ENCODE measurements around the gene DTNA. TPM values are rescaled to one million over a fixed set of nuclear protein-coding genes. Genes with fewer than 3 reads are reported as not detected.

Gene DTNA
- total RNA-seq, 2 donors from 2014 or later = not detected

DNA sequence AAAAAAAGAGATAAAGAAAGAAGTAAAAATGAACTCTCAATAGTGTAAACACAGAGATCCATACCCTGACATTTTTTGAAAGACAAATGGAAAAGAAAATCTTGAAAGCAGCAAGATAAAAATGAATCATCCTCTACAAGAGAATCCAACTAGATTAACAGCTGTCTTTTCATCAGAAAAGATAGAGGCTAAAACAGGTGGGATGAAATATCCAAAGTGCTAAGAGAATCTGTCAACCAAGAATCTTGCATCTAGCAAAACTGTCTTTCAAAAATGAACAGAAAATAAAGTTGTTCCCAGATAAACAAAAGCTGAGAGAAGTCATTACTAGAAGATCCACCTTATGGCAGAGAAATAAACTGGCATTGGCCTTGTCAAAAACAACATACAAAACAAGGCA is 213.8 kb downstream of the DTNA start:
- peaks cover 25 to 47% of the 10 kb centered on the region in 2 donors for H3K27me3 Mint-ChIP-seq
- H3K4me1 Mint-ChIP-seq (ENCODE audit: low read depth in 2 of 2) = no peaks in the 10 kb centered on the region
- ATAC-seq (no peak), DNase-seq (ENCODE audit: low spot score) (no peak)
- no peak overlapping the region for H3K27ac Mint-ChIP-seq
- H3K36me3 Mint-ChIP-seq = peaks cover 4% of the 10 kb centered on the region
- H3K9me3 Mint-ChIP-seq = no peaks in the 10 kb centered on the region
- H3K4me3 Mint-ChIP-seq = no peak overlapping the region

DNA sequence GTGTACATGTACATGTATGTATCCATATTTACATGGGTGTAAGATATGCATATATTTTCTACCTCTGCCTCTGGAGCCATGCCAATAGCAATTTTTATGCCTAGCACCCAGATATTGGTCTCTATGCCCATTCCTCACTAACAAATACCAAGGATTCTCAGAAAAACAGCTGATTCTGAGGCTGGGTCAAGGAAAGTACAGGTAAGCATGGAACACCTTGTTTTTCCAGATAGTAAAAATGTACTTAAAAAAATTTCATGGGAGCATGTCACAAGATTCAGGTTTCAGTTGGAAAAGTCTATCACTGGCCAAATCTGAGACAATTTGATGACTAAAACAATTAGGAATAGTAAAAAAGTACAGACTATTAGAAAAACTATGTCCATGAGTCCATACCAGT is 216.6 kb downstream of the DTNA start:
- Mint-ChIP-seq H3K4me1 (ENCODE audit: low read depth in 2 of 2) (no peaks in the 10 kb centered on the region), H3K27me3 (peaks cover 26 to 41% of the 10 kb centered on the region in 2 donors), H3K4me3 (no peak overlapping the region), H3K36me3 (peaks cover 4% of the 10 kb centered on the region), H3K27ac (no peak overlapping the region), H3K9me3 (no peaks in the 10 kb centered on the region)
- ATAC-seq = no peak
- no peak for DNase-seq (ENCODE audit: low spot score)

DNA sequence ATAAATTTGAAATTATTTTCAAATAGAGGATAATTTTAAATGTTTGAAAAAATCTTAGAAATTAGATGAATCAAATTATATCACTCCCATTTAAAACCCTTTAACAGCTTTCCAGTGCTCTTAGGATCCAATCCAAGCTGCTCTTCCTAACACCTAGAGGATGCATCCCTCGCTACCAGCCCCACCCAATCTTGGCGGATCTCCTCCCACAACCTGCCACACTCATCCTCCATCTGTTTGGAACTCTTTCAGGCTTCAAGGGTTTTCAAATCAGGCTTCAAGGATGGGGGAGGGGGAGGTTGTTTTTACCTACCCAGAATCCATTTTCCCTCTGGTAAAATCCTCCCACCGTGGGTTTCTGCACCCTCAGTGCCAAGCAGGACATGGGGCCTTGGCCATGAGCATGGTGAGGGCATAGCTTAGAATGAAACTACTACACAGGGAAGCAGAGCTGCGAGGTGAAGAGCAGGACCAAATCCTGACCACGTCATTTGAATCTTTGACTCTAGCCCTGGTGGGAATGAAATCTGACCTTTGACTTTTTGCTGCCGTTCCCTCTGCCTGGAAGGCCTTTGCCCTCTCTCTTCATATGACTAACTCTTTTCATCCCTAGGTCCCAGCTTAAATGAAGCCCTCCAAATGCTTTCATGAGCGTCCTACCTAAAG is 218.1 kb downstream of the DTNA start:
- H3K9me3 Mint-ChIP-seq = no peaks in the 10 kb centered on the region
- ATAC-seq = no peak
- H3K4me3 Mint-ChIP-seq = no peak overlapping the region
- no peak for DNase-seq (ENCODE audit: low spot score)
- H3K36me3 Mint-ChIP-seq = peaks cover 4% of the 10 kb centered on the region
- H3K4me1 Mint-ChIP-seq (ENCODE audit: low read depth in 2 of 2) = no peaks in the 10 kb centered on the region
- H3K27me3 Mint-ChIP-seq = peaks cover 22 to 35% of the 10 kb centered on the region in 2 donors
- no peak overlapping the region for H3K27ac Mint-ChIP-seq

DNA sequence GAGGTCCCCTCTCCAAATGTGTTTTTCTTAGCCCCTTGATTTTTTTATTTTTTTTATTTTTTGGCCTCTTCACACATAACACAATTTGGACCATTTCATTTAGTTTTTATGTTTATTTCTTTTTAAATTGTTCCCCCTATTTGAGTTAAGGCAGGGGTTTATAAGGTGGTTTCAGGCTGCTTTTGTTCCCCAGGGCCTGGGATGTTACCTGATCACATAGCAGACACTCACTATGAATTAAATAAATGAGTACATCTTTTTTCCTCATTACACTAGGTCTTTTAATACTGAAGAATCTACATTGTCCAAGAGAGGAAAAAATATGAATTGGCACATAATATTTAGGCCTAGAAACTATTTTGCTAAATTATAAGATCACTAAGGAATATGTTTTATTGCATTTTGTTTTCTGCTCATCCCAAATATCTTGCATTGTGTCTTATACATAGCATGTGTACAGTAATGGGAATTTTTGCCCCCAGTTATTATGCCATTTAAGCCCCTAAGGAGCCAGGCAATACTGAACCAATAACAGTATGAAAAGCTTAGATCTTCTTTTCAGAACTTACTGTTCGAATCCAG is 218.7 kb downstream of the DTNA start:
- peaks cover 4% of the 10 kb centered on the region for H3K36me3 Mint-ChIP-seq
- H3K27me3 Mint-ChIP-seq = peaks cover 17 to 29% of the 10 kb centered on the region in 2 donors
- DNase-seq (ENCODE audit: low spot score) (no peak), ATAC-seq (no peak)
- no peak overlapping the region for H3K27ac Mint-ChIP-seq
- H3K4me1 Mint-ChIP-seq (ENCODE audit: low read depth in 2 of 2) = no peaks in the 10 kb centered on the region
- H3K9me3 Mint-ChIP-seq = no peaks in the 10 kb centered on the region
- no peak overlapping the region for H3K4me3 Mint-ChIP-seq

DNA sequence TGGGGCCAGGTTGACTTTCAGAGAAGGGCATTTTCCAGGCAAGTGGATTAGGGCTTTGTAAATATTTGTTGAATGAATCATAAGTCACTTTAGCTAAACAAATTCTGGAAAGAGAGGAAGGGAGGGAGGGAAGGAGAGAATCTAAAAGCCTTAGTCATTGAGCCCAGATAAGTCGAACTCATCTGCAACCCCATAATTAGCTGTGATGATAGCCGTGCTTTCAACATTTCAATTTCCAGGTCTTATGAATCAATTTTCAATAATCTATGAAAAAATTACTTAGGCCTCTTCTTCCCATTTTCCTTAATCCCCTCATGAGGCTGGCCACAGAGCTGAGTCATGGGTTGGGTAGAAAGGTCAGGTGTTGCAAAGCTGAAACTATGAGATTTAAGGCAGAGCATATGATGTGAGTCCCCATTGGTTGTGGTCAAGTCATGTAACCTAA is 219.3 kb downstream of the DTNA start:
- DNase-seq (ENCODE audit: low spot score) = no peak

DNA sequence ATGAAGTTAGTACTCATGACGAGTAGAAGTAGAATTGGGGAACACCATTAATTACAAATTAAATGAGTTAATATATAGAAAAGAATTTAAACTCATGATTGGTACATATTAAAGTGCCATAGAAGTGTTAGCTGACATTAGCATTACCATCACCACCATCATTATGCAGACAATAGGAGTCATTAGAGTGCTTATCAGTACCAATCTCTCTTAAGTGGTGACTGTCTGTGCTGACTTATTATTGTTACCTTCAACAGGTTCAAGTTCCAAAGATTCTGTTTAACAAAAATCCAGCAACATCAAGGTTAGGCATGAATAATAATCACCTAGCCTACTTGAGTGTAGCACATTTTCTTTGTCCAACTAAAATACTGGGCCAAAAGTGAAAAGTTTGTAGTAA is 222.3 kb downstream of the DTNA start:
- Mint-ChIP-seq H3K36me3 (no peaks in the 10 kb centered on the region), H3K4me1 (ENCODE audit: low read depth in 2 of 2) (no peaks in the 10 kb centered on the region), H3K27me3 (peaks cover 11 to 14% of the 10 kb centered on the region in 2 donors), H3K27ac (no peak overlapping the region), H3K9me3 (no peaks in the 10 kb centered on the region), H3K4me3 (no peak overlapping the region)
- DNase-seq (ENCODE audit: low spot score) = no peak
- no peak for ATAC-seq

More for the DNA sequence above, 219.3 kb downstream of the DTNA start:
- Mint-ChIP-seq H3K27ac (no peak overlapping the region), H3K9me3 (no peaks in the 10 kb centered on the region), H3K4me3 (no peak overlapping the region), H3K4me1 (ENCODE audit: low read depth in 2 of 2) (no peaks in the 10 kb centered on the region), H3K36me3 (peaks cover 4% of the 10 kb centered on the region), H3K27me3 (peaks cover 17 to 28% of the 10 kb centered on the region in 2 donors)
- ATAC-seq = no peak

DNA sequence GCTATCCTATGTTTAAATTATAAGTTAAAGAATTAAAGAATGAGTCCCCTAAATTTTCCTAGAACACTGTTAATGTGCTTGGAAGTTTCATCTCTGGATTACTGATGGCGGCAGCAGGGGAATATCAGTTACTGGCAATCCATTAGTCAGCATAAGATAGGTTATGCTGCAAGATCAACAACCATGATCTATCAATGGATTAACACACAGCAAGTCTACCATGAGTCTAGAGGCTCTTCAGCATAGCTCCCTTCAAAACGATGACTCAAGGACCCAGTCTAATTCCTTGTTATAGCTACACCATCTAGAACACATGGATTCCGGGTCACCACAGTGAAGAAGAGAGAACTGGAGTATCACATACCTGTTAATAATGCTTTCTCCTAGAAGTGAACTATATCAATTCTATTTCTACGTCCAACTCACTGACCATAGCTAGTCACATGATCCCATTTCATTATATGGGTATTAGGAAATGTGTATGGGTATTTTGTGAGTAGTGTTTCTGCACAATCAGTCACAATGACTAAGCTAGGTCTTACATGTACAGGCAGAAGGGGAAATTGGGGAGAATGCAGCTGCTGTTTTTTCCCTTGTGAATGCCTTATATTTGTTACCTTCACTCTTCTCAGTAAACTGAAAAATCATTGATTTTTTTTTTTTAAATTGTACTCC is 222.8 kb downstream of the DTNA start:
- Mint-ChIP-seq H3K9me3 (no peaks in the 10 kb centered on the region), H3K4me1 (ENCODE audit: low read depth in 2 of 2) (no peaks in the 10 kb centered on the region), H3K4me3 (no peak overlapping the region), H3K27me3 (peaks cover 13 to 14% of the 10 kb centered on the region in 2 donors), H3K27ac (no peak overlapping the region), H3K36me3 (no peaks in the 10 kb centered on the region)
- DNase-seq (ENCODE audit: low spot score) = no peak
- ATAC-seq = no peak

DNA sequence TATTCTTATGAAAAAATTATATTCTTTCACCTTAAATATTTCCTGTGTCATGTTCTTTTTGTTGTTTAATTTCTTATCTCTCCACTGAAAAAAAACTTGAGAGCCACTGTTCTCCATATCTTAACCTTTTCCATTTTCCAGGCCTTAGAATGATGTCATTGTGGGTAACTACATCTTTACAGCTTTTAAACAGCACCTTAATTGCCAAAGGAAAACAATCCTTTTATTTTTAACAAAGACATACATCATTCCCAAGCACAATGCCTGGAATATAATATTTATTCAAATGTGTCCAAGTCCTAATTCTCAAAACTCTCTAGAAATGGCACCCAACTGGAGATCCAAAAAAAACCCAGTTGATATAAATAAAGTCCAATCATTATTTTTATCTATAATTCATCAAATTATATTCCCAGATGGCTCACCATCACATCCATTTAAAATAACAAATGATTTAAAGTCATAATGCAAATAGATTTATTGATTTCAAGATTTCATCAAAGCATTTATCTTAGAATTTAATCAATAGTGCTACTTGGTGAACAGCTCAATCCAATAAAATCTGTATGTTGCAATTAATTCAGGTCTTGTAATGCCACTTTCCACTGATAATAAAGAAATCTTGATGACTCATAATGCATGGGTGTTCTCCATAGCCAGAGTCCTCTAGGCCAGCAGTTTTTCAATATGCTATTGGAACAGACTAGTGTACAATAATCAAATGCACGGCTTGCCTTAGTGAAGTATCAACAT is 224.0 kb downstream of the DTNA start:
- H3K36me3 Mint-ChIP-seq = no peaks in the 10 kb centered on the region
- H3K9me3 Mint-ChIP-seq = no peaks in the 10 kb centered on the region
- H3K27me3 Mint-ChIP-seq = peaks cover 14% of the 10 kb centered on the region in 2 donors

DNA sequence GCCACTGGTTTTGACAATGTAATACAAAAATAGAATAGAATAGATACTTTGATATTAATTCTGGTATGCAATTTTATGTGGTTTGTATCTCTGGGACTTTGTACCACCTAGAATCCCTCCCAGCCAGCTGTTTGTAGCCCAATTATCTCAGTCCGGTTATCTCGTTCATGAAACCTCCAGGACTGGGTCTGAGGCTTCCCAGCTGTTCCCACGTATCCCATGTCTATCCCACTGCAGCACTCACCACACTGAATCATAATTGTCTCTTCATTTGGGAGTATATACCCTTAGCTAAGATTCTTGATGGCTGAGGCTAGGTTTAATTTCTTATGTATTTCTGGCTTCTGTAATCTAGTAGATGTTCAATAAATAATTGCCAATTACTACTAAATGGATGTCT is 226.7 kb downstream of the DTNA start:
- no peak overlapping the region for H3K4me3 Mint-ChIP-seq
- H3K27me3 Mint-ChIP-seq = peaks cover 17 to 26% of the 10 kb centered on the region in 2 donors
- no peaks in the 10 kb centered on the region for H3K4me1 Mint-ChIP-seq (ENCODE audit: low read depth in 2 of 2)
- H3K9me3 Mint-ChIP-seq = no peaks in the 10 kb centered on the region
- DNase-seq (ENCODE audit: low spot score) (no peak), ATAC-seq (no peak)
- H3K27ac Mint-ChIP-seq = no peak overlapping the region
- H3K36me3 Mint-ChIP-seq = no peaks in the 10 kb centered on the region

More for the DNA sequence above, 224.0 kb downstream of the DTNA start:
- no peaks in the 10 kb centered on the region for H3K4me1 Mint-ChIP-seq (ENCODE audit: low read depth in 2 of 2)
- ATAC-seq (no peak), DNase-seq (ENCODE audit: low spot score) (no peak)
- H3K4me3 Mint-ChIP-seq = no peak overlapping the region
- H3K27ac Mint-ChIP-seq = no peak overlapping the region

DNA sequence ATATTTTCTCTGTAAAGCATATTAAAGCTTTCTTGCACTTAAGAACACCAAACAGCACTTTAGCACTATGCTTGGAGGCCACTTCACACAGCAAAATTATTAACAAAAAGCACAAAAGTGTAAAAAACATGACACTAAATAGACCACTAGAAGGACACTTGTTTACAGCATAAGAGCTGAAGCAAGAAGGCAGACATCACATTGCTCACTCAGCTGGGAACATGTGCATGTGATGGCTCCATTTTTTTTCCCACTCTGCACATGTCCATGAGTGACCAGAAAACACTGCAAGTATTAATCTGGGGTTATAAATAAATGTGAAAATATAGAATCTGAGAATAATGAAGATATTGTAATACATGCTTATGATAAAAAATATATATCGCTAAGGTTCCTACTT is 228.0 kb downstream of the DTNA start:
- DNase-seq (ENCODE audit: low spot score) = no peak
- ATAC-seq = no peak
- Mint-ChIP-seq H3K4me3 (no peak overlapping the region), H3K27ac (no peak overlapping the region), H3K9me3 (no peaks in the 10 kb centered on the region), H3K4me1 (ENCODE audit: low read depth in 2 of 2) (no peaks in the 10 kb centered on the region), H3K27me3 (peaks cover 24 to 37% of the 10 kb centered on the region in 2 donors), H3K36me3 (no peaks in the 10 kb centered on the region)

Data from natural killer cell treated with Interleukin-12 subunit alpha and Interleukin-12 subunit beta and Interleukin-15 and Interleukin-18, amount 100 ng/mL, for 72 hours (primary cell).